Hepatocyte (in vitro differentiated cells): ENCODE measurements around the gene TRPV3.

Experiments
- CTCF ChIP-seq: fragments of 200-600 bp; sonication (generic); IDR thresholded peaks from 2 replicates; pipeline ENCODE4 v1.5.1; 2016; ENCODE audit warnings: antibody characterized with exemption, mild to moderate bottlenecking; ENCODE audit not compliant: poor library complexity
- EZH2 ChIP-seq: fragments of 200-600 bp; sonication (generic); IDR thresholded peaks from 2 replicates; pipeline ENCODE4 v1.6.1; 2016; ENCODE audit warnings: antibody characterized with exemption, mild to moderate bottlenecking, borderline replicate concordance

- TF ChIP-seq CTCF, result no peak
- TF ChIP-seq EZH2, result no peak
Observed at GRCh38 chr17:3536716-3537115, 20.9 kb downstream of the TRPV3 start.
